Anterior cingulate cortex (tissue), 58 donors: ENCODE data around the gene RNF157.
A peak's percentile ranks its signal among the peaks of the same experiment; 100 is the strongest.

Experiments
- DNase-seq, 58 donors: peaks; one replicate each; lab custom pipeline; 2025; lab: John Stamatoyannopoulos, UW

RNF157 gene

DNA sequence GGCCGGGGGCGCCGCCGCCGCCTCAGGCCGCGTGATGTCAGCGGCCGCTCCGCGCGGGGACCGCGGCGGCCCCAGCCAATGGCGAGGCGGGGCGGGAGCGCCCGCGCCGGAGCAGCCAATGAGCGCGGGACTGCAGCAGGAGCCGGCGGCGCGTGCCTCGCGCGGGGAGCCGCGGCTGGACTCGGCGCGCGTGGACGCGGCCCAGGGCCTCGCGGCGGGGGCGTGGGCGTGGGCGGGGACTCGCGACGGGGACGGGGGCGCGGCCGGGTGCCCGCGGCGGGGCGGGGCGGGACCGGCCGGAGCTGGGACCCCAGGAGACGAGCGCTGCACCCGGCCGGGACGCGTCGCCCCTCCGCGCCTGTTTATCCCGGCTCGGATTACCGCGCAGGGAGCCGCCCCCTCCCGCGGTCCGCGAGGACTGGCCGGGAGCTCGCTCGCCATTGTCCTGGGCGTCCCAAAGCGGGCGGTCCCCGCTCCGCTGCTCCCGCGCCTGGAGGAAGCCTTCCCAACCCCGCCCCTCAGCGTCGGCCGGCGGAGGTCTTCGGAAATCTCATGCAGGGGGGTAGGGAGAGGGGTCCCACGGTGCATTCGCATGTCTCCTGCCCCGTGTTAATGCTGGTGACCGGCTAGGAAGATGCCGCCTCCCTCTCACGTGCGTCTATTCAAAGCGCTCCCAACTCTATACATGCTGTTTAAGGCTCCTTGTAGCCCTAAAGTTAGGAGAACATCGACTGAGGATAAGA, at the start of gene RNF157:
Gene RNF157, minus strand, starts transcription at position 33 of the 743 bp plus-strand sequence. CDS start 253 bp downstream, outside the sequence.
- peak in 50 of 58 donors; percentile 14 to 77 (median 59) for DNase-seq

DNA sequence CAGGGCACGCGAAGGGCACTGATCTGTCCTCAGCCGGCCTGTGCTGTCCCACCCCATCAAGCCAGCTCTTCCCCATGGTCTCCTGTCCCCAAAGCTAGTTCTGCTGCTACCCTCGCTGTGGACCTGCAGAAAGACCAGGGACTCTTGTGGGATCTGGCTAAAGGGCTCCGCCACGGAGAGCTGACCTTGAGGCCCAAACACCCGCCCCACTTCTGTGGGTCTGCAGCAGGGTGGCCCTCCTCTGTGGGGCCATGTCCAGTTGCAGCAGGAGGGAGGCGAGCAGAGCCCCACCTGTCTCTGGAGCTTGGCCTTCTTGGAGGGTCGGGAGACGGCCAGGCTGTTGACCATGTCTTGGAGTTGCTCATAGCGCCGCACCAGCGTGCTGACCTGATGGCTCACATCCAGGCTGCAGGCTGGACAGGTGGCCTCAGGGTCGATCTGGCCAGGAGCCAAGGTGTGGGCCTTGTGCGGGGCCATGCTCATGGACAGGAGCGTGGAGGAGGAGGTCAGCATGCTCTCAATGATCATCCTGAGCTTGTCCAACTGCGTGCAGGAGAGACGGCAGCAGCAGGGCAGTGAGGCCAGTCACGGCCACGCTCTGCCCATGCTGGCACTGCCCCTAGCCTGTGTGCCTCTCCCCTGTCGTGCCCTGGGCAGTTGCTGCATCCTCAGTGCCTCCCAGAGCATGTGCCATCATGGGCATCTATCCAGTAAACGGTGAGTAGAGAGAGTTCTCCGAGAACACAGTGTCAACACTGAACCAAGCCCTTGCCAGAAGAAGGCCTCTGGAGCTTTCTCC, 41.5 kb upstream of the RNF157 start:
- DNase-seq: no peak

DNA sequence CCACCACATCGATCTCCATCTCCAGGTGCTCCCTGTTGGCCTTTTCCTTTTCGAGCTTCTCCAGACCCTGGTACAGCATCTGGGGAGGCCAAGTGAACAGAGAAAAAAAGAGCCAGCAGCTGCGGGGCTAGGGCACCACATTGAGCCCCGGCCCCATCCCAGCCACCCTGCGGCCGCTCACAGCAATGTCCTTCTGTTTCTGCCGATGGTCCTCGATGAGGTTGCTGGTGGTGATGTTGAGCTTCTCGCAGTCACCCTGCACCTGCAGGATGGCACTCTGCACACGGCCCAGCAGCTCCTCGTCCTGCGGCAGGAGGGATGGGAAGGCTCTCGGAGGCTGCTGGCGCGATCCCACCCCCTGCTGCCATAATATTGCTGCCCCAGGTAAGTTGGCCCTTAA, 40.4 kb upstream of the RNF157 start:
- no peak for DNase-seq

GRCh38 chr17:76279742-76280287, 39.5 kb upstream of the RNF157 start:
- no peak for DNase-seq

- DNase-seq: peak in 56 of 58 donors; percentile 18 to 96 (median 69)
Observed at GRCh38 chr17:76278952-76279741, 38.9 kb upstream of the RNF157 start.

DNA sequence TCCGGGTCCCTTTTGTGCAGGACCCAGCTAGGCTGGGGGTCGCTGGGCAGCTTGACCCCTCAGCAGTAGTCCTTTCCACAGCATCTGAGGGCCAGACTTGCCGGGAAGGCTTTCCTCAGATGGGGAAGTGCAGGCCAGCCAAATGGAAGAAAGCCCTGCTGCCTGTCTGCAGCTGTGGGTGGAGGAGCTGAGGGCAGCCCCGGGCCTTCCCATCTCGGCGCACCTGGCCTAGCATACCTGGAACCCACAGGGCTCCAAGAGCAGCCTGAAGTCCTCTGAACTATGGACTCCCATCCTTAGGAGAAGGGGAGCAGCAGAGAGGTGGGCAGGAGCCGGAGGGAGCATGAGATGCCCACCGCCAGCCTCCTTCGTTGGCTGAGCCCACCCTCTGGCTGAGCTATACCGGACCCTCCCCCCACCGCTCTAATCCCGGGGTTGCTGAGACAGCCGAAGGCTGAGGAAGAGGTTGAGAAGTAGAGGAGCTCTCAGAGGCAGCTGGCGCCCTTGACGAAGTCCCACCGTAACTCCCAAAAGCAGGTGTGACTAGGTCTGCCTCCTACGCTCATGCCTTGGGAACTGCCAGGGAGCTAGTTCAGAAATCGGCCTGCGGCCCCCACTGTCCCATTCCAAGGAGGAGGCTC, 38.1 kb upstream of the RNF157 start:
- no peak for DNase-seq

GRCh38 chr17:76277300-76278267, 37.3 kb upstream of the RNF157 start:
- DNase-seq: no peak

DNA sequence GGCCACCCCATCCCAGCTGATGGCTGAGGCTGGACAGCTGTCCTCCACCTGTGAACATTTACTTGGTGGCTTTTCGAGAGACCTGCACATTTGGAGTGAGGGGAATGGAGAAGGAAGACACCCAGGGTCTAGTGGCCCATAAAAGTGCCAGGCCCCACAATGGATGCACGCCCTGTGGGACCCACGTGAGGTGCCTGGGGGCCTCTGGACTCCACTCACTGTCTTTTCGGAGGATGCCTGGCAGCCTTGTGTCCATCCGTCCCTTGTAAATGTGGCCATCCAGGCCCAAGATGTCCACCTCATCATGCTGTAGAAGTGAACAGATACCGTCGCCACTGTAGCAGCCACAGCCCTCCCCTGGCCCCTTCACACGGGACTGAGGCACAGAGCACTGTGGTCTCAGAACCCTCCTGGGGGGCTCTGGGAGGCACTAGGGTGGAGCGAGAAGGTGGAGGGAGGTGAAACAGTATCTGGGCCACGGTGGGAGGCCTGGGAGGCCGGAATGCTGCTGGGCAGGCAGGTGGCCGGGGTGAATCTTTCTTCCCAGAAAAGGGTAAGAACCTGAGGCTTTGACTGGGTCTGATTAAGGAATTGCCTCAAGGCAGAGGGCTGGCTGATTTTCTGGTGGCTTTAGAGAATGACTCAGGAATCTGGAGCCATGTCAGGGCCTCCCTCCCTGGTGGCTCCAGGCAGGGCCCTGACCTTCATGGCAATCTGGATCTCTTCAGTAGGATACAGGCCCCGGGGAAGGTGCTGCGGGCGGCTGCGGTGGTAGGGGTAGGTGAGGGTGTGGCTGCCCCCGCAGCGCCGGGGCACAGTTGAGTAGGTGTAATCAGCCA, 36.4 kb upstream of the RNF157 start:
- DNase-seq: no peak

GRCh38 chr17:76276069-76276431, 35.8 kb upstream of the RNF157 start:
- DNase-seq: no peak

DNA sequence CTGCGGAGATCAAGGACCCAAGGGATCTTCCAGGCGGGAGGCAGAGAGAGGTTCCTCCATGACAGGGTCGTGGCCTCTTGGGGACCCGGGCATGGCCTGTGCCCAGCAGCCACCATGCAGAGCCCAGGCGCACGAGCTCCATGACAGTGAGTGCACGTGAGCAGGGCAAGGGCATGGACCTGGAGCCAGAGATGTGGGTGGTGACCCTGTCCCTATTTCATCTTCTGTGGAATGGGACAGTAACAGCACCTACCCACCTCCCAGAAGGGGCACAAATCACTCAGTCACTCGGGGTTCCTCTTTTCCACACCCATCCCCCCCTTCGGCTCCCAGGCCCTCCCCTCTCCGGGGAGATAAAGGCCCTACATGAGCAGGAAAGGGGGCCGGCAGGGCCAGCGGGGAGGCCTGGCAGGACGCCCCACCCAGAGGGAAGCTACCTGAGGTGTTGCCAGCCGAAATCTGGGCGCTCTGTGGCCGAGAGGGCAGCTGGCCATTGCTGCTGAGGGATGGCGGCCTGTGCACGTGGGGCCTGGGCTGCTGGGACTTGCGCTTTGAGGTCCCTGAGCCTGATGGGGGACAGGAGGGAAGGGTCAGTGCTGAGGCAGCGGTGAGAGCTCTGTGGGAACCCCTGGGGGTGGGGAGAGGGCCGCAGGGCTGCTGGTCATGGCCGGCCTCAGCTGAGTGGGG, 35.2 kb upstream of the RNF157 start:
- no peak for DNase-seq

DNA sequence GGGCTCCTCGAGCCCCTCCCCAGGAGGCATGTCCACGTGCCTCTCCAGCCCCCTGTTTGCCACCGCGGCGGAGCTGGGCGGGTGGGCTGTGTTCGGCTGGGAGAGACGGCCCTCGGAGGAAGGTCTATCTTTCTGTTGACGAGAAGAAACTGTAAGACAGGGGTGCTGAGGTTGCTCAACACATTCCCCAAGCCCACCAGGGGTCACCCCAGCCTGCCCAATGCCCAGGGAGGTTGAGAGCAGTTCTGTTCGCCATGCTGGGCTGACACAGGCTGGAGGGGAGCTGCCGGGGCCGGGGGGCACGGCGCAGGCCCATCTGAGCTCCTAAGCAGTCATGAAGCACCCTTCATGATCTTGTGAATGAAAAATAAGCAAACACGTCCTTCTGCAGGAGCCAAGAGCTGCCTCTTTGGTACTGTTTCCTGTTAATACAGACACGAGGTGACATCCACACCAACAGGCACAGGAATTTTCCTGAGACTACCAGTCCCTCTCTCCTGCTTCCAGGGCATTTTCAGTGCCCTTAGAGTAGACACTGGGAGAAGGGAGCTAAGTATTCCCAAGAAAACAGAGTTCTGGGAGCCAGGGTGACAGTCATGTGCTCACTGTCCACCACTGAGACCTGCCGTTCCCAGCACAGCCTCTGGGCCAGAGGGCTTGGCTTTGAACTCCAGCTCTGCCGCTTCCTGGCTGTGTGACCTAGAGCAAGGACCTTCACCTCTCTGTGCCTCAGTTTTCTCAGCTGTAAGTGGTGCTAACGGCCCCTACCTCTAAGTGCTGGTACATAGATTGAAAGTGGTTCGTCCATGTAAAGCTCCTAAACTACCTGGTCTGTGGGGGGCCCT, 34.0 kb upstream of the RNF157 start:
- DNase-seq: no peak

DNA sequence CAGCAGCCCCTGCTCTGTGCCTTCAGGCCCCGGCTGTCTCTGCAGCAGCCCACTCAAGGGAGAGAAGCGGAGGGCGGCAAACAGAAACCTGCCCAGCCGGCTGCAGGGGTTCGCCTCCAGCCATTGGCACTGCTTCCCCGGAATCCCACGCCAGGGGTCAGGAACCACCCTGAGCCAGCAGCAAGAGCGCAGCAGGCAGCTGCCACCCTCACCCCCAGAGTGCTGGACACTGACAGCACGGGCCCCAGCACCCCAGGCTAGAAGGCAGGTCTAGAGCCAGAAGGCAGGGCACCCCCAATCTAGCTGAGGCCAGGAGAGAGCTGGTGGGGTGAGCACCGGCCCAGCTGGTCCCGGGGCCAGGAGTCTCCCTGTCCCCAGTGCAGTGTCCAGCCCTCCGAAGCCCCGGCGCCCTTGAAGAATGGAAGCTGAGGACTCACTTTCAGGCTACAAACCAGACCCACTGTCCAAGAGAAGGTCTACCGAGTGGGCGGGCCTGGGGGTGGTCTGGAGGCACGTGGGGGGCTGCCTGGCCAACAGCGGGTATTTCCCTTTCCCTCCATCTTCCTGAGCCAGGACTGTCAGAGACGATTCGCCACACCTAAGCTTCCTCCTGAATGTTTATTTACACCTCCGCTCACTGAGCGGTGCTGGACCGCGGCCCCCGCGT, 33.3 kb upstream of the RNF157 start:
- DNase-seq: no peak

DNA sequence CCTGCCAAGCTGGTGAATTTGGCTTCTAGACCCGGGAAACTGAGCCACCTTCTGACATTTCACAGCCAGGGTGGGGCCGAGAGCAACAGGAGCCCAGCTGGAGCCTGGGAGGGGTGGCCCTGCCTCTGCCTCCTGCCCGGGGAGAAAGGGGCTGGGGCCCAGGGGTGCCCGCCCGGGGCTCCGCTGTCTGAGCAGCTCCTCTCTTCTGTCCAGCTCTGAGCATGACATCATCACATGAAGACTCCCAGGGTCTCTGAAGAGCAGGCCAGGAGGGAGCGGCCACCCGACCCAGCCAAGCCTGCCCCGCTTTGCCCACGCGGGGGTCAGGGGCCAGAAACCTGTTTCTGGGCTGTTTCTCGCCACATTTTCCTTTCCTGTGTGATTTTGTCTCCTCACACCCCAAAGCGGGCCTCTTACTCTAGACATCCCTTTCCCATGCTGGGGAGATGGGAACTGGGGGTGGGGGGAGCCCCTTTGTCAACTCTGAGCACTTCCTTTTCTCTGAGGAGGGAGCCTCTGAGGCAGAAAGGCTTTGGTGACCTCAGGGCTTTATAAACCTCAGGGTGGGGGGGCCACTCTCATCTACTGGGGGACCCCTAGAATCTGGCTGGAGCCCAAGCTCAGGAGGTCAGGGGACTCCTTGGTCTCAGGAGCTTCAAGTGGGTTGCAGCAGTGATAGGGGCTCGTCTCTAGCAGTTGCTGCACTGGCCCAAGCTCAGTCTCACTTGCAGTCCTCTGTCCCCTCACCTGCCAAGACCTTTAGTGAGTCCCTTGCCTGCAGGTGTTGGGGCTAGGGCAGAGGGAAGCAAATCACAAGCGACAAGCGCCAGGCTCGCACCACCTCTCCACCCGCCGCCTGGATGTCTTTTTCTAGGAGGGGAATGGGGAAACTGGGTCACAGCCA, 32.5 kb upstream of the RNF157 start:
- DNase-seq: no peak

- no peak for DNase-seq
Observed at GRCh38 chr17:76271669-76272540, 31.6 kb upstream of the RNF157 start.
